NK-92 (cell line): ENCODE measurements around the gene FOXS1.
"Not testable (repeated sequence)": the region's sequence is repeated elsewhere in the genome, so short reads cannot be mapped to it uniquely, and the experiment has no call there.

Source experiments
- DNase-seq: peaks from one replicate; lab custom pipeline; 2025; ENCODE audit not compliant: unreplicated experiment; lab: John Stamatoyannopoulos, UW

Gene FOXS1

GRCh38 chr20:31824125-31824485, 21.3 kb downstream of the FOXS1 start:
- no peak for DNase-seq

- no peak for DNase-seq
Observed at GRCh38 chr20:31823360-31824124, 21.9 kb downstream of the FOXS1 start.

GRCh38 chr20:31822421-31823330, 22.7 kb downstream of the FOXS1 start:
- no peak for DNase-seq

GRCh38 chr20:31821427-31821826, 24.0 kb downstream of the FOXS1 start:
- no peak for DNase-seq

GRCh38 chr20:31820228-31820627, 25.2 kb downstream of the FOXS1 start:
- no peak for DNase-seq

GRCh38 chr20:31819083-31819784, 26.2 kb downstream of the FOXS1 start, which contains the start of gene MYLK2:
Gene MYLK2 (plus strand): TSS chr20:31819356. CDS start chr20:31819581, 225 bp downstream.
- no peak for DNase-seq

- no peak for DNase-seq
Observed at GRCh38 chr20:31818376-31818908, 27.0 kb downstream of the FOXS1 start.

- no peak for DNase-seq
Observed at GRCh38 chr20:31817461-31817860, 27.9 kb downstream of the FOXS1 start.

- no peak for DNase-seq
Observed at GRCh38 chr20:31816221-31816620, 29.2 kb downstream of the FOXS1 start.

- DNase-seq: no peak
Observed at GRCh38 chr20:31815408-31816188, 29.8 kb downstream of the FOXS1 start.

- not testable (repeated sequence) for DNase-seq
Observed at GRCh38 chr20:31814142-31814541, 31.3 kb downstream of the FOXS1 start.

GRCh38 chr20:31813611-31814010, 31.8 kb downstream of the FOXS1 start:
- no peak for DNase-seq

GRCh38 chr20:31811796-31812728, 33.3 kb downstream of the FOXS1 start:
- no peak for DNase-seq

- no peak for DNase-seq
Observed at GRCh38 chr20:31811198-31811597, 34.2 kb downstream of the FOXS1 start.

GRCh38 chr20:31809661-31810060, 35.7 kb downstream of the FOXS1 start:
- DNase-seq: no peak

GRCh38 chr20:31808481-31808880, 36.9 kb downstream of the FOXS1 start:
- DNase-seq: no peak

- no peak for DNase-seq
Observed at GRCh38 chr20:31806564-31807355, 38.6 kb downstream of the FOXS1 start.

GRCh38 chr20:31803552-31804291, 41.7 kb downstream of the FOXS1 start:
- DNase-seq: no peak
